Vagina (tissue), 2 donors: ENCODE results near the gene ITIH2.

Source experiments
- POLR2A ChIP-seq, 2 donors: fragments of 450-650 bp; IDR thresholded peaks; one replicate each; pipeline ENCODE4 v1.6.1; 2017; ENCODE audit warnings: antibody characterized with exemption in 2 of 2, mild to moderate bottlenecking in 2 of 2, moderate library complexity in 2 of 2
- POLR2AphosphoS5 ChIP-seq, 2 donors: sonication (generic); formaldehyde crosslinking; IDR thresholded peaks; one replicate each; pipeline ENCODE4 v1.9.0; 2017; ENCODE audit warnings: antibody characterized with exemption in 2 of 2, mild to moderate bottlenecking in 2 of 2, low read depth in 1 of 2; ENCODE audit not compliant: insufficient read depth in 1 of 2
- TF ChIP-seq, protein P1 (sequence below), 3 experiments: fragments of 450-650 bp in 2 of 3; fragments of 200-600 bp in 1 of 3; sonication (generic) in 1 of 3; IDR thresholded peaks; one replicate each; pipeline ENCODE4 v1.5.1; 2017 to 2019; ENCODE audit warnings: antibody characterized with exemption in 3 of 3, mild to moderate bottlenecking in 2 of 3, moderate library complexity in 2 of 3

DNA sequence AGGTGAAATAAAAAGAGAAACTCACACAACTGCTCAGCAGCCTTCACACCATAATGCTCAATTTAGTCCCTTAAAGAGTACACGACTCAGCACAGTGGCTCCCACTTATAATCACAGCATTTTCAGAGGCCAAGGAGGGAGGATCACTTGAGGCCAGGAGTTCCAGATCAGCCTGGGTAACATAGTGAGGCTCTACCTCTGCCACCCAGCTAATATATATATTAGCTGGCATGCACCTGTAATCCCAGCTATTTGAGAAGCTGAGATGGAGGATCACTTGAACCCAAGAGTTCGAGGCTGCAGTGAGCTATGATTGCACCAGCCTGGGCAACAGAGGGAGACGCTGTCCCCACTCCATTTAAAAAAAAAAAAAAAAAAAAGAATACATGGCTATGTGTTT lies 2.2 kb downstream of the ITIH2 start:
- TF ChIP-seq, protein P1, sequence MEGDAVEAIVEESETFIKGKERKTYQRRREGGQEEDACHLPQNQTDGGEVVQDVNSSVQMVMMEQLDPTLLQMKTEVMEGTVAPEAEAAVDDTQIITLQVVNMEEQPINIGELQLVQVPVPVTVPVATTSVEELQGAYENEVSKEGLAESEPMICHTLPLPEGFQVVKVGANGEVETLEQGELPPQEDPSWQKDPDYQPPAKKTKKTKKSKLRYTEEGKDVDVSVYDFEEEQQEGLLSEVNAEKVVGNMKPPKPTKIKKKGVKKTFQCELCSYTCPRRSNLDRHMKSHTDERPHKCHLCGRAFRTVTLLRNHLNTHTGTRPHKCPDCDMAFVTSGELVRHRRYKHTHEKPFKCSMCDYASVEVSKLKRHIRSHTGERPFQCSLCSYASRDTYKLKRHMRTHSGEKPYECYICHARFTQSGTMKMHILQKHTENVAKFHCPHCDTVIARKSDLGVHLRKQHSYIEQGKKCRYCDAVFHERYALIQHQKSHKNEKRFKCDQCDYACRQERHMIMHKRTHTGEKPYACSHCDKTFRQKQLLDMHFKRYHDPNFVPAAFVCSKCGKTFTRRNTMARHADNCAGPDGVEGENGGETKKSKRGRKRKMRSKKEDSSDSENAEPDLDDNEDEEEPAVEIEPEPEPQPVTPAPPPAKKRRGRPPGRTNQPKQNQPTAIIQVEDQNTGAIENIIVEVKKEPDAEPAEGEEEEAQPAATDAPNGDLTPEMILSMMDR (IDR thresholded peaks at IDR 0.05) = no peak
- TF ChIP-seq POLR2A (IDR thresholded peaks at IDR 0.05) = no peak
- no peak for TF ChIP-seq POLR2AphosphoS5 (IDR thresholded peaks at IDR 0.05; ENCODE audit: insufficient read depth in 1 of 2, low read depth in 1 of 2)
